SK-N-MC (cell line): ENCODE data around the gene S100A2.
"Not testable (repeated sequence)": the region's sequence is repeated elsewhere in the genome, so short reads cannot be mapped to it uniquely, and the experiment has no call there.

Experiments used
- DNase-seq: peaks from one replicate; pipeline ENCODE4 v3.0.0-alpha.2; 2011; ENCODE audit warnings: low read depth, low spot score
- H3K27ac ChIP-seq: fragments of 200-600 bp; sonication (generic); 2 replicates; pipeline ENCODE4 v1.5.1; 2016; ENCODE audit warnings: mixed run types
- H3K36me3 ChIP-seq: fragments of 200-600 bp; sonication (generic); 2 replicates; pipeline ENCODE4 v1.6.1; 2017; ENCODE audit warnings: antibody characterized with exemption, low read length, mixed read lengths; ENCODE audit not compliant: insufficient read depth
- H3K4me3 ChIP-seq: fragments of 200-600 bp; sonication (generic); 2 replicates; pipeline ENCODE4 v1.5.1; 2016
- H3K9ac ChIP-seq: fragments of 200-600 bp; sonication (generic); 2 replicates; pipeline ENCODE4 v1.8.0; 2017; ENCODE audit warnings: mixed run types, mixed read lengths; ENCODE audit not compliant: insufficient read length
- H3K9me3 ChIP-seq: fragments of 200-600 bp; sonication (generic); 2 replicates; pipeline ENCODE4 v1.6.1; 2017; ENCODE audit warnings: low read depth, mild to moderate bottlenecking, antibody characterized with exemption, low read length, moderate library complexity, mixed read lengths
- EZH2 ChIP-seq: fragments of 200-600 bp; sonication (generic); IDR thresholded peaks from one replicate; pipeline ENCODE4 v1.6.1; 2017; ENCODE audit warnings: antibody characterized with exemption
- FOXP2 ChIP-seq: optimal IDR thresholded peaks from 2 replicates; pipeline ENCODE3; 2011; ENCODE audit warnings: mild to moderate bottlenecking, moderate library complexity; ENCODE audit not compliant: insufficient read depth; ENCODE audit errors: extremely low read length, control extremely low read depth
- POLR2AphosphoS5 ChIP-seq: IDR thresholded peaks from 2 replicates; pipeline ENCODE4 v1.6.1; 2012; ENCODE audit warnings: mild to moderate bottlenecking, low read depth, low read length, borderline replicate concordance

The S100A2 gene

GRCh38 chr1:153598309-153599172 lies 32.9 kb upstream of the S100A2 start:
- H3K27ac ChIP-seq: no peak overlapping the region
- H3K9ac ChIP-seq: no peak overlapping the region
- no peaks in the 10 kb centered on the region for H3K9me3 ChIP-seq
- no peaks in the 10 kb centered on the region for H3K36me3 ChIP-seq
- no peak overlapping the region for H3K4me3 ChIP-seq
- no peak for DNase-seq
- no peak for TF ChIP-seq POLR2AphosphoS5
- TF ChIP-seq EZH2: no peak
- no peak for TF ChIP-seq FOXP2

GRCh38 chr1:153597206-153597605 lies 31.6 kb upstream of the S100A2 start:
- Histone ChIP-seq H3K9ac (no peak overlapping the region), H3K27ac (no peak overlapping the region)

GRCh38 chr1:153592748-153593147 lies 27.1 kb upstream of the S100A2 start:
- TF ChIP-seq FOXP2 (no peak), EZH2 (no peak), POLR2AphosphoS5 (no peak)
- no peaks in the 10 kb centered on the region for H3K9me3 ChIP-seq
- no peaks in the 10 kb centered on the region for H3K36me3 ChIP-seq
- H3K4me3 ChIP-seq: no peak overlapping the region
- H3K27ac ChIP-seq: no peak overlapping the region
- H3K9ac ChIP-seq: no peak overlapping the region
- DNase-seq: no peak

More at GRCh38 chr1:153597206-153597605, 31.6 kb upstream of the S100A2 start:
- H3K36me3 ChIP-seq: no peaks in the 10 kb centered on the region
- H3K9me3 ChIP-seq: no peaks in the 10 kb centered on the region
- no peak overlapping the region for H3K4me3 ChIP-seq
- no peak for DNase-seq
- TF ChIP-seq FOXP2 (no peak), POLR2AphosphoS5 (no peak), EZH2 (no peak)

- no peaks in the 10 kb centered on the region for H3K9me3 ChIP-seq
- no peak for TF ChIP-seq EZH2
- TF ChIP-seq POLR2AphosphoS5: no peak
- TF ChIP-seq FOXP2: no peak
- H3K27ac ChIP-seq: no peak overlapping the region
- DNase-seq: no peak
- no peak overlapping the region for H3K9ac ChIP-seq
- no peaks in the 10 kb centered on the region for H3K36me3 ChIP-seq
- no peak overlapping the region for H3K4me3 ChIP-seq
These were observed 22.8 kb upstream of the S100A2 start for GRCh38 chr1:153588482-153588881.

- not testable (repeated sequence) for DNase-seq, H3K36me3 ChIP-seq, H3K9ac ChIP-seq
These were observed 22.4 kb upstream of the S100A2 start for GRCh38 chr1:153588033-153588432.

GRCh38 chr1:153587314-153587713 lies 21.7 kb upstream of the S100A2 start:
- TF ChIP-seq EZH2 (no peak), POLR2AphosphoS5 (no peak), FOXP2 (no peak)
- no peak for DNase-seq
- H3K27ac ChIP-seq: no peak overlapping the region
- H3K4me3 ChIP-seq: no peak overlapping the region
- no peak overlapping the region for H3K9ac ChIP-seq
- H3K36me3 ChIP-seq: no peaks in the 10 kb centered on the region
- no peaks in the 10 kb centered on the region for H3K9me3 ChIP-seq

More at GRCh38 chr1:153588033-153588432, 22.4 kb upstream of the S100A2 start:
- not testable (repeated sequence) for H3K27ac ChIP-seq, H3K9me3 ChIP-seq, H3K4me3 ChIP-seq

- H3K4me3 ChIP-seq: no peak overlapping the region
- no peaks in the 10 kb centered on the region for H3K9me3 ChIP-seq
- no peaks in the 10 kb centered on the region for H3K36me3 ChIP-seq
- no peak for DNase-seq
- H3K9ac ChIP-seq: no peak overlapping the region
- TF ChIP-seq FOXP2 (no peak), EZH2 (no peak), POLR2AphosphoS5 (no peak)
- no peak overlapping the region for H3K27ac ChIP-seq
These were observed 20.7 kb upstream of the S100A2 start for GRCh38 chr1:153586347-153586746.

GRCh38 chr1:153585006-153585405 lies 19.4 kb upstream of the S100A2 start:
- DNase-seq: no peak
- H3K27ac ChIP-seq: 0 out of 2 replicates have a peak overlapping the region, but pooled peaks have one; percentile 20
- H3K9ac ChIP-seq: no peak overlapping the region
- no peak overlapping the region for H3K4me3 ChIP-seq
- TF ChIP-seq EZH2 (no peak), FOXP2 (no peak), POLR2AphosphoS5 (no peak)
- H3K36me3 ChIP-seq: no peaks in the 10 kb centered on the region
- H3K9me3 ChIP-seq: no peaks in the 10 kb centered on the region

- Histone ChIP-seq H3K9me3 (no peaks in the 10 kb centered on the region), H3K4me3 (no peak overlapping the region), H3K27ac (no peak overlapping the region), H3K9ac (no peak overlapping the region), H3K36me3 (no peaks in the 10 kb centered on the region)
- TF ChIP-seq EZH2 (no peak), FOXP2 (no peak), POLR2AphosphoS5 (no peak)
- no peak for DNase-seq
These were observed 18.3 kb upstream of the S100A2 start for GRCh38 chr1:153583976-153584375.

- H3K4me3 ChIP-seq, DNase-seq, H3K9me3 ChIP-seq, H3K27ac ChIP-seq, H3K36me3 ChIP-seq, H3K9ac ChIP-seq: not testable (repeated sequence)
These were observed 17.9 kb upstream of the S100A2 start for GRCh38 chr1:153583514-153583913.

GRCh38 chr1:153582836-153583235 lies 17.2 kb upstream of the S100A2 start:
- not testable (repeated sequence) for H3K36me3 ChIP-seq, DNase-seq, H3K27ac ChIP-seq, H3K9me3 ChIP-seq, H3K9ac ChIP-seq, H3K4me3 ChIP-seq
